ENCODE data around the gene PEX3. TPM values are rescaled to one million over a fixed set of nuclear protein-coding genes. Genes with fewer than 3 reads are reported as not detected.

PEX3 gene
- total RNA-seq, 2 donors from 2014 or later = 10.0 to 12.2 TPM

DNA sequence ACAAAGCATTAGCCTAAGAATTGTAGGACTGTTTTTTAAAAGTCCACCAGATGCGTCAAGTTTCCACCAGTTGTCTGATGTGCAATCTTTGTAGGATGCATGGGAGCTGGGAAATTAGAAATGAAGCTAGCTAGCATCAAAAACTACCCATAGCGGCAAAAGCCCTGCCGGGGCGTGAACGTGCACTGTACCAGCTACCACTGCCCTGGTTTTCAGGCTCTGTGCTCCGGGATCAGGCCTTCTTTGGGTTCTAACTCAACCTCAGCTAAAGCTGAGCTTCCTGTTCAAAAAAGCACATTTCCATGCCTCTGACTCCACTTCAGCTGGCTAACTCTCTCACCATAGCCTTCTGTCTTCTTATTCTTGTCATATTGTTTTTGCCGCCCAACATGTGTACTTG lies 87.8 kb downstream of the PEX3 start:
- H3K36me3 Mint-ChIP-seq (ENCODE audit: low read depth) = no peaks in the 10 kb centered on the region
- Histone ChIP-seq H3K36me3 (ENCODE audit: control insufficient read depth, insufficient read depth, low read length) (no peaks in the 10 kb centered on the region), H3K27ac (ENCODE audit: low read depth, low read length) (no peak overlapping the region), H3K9ac (ENCODE audit: extremely low read depth, low read length, poor library complexity, severe bottlenecking) (no peak overlapping the region), H3K9me3 (ENCODE audit: control insufficient read depth, low read length) (no peaks in the 10 kb centered on the region), H3K4me1 (ENCODE audit: control insufficient read depth, insufficient read depth, low read length) (peaks cover 18% of the 10 kb centered on the region), H3K4me3 (ENCODE audit: low read length) (peak overlapping the region; percentile 81), H3K27me3 (ENCODE audit: control insufficient read depth, insufficient read depth, low read length, poor library complexity, severe bottlenecking) (peaks cover 7% of the 10 kb centered on the region)
- H3K27ac Mint-ChIP-seq = no peak overlapping the region
- H3K27me3 Mint-ChIP-seq (ENCODE audit: insufficient read depth) = peaks cover 35% of the 10 kb centered on the region
- H3K4me3 Mint-ChIP-seq = peak overlapping the region; percentile 69
- no peaks in the 10 kb centered on the region for H3K9me3 Mint-ChIP-seq
- 94 to 99% methylated on average over 6 to 7 of the region's 7 CpGs for WGBS, 2 experiments (ENCODE audit: insufficient coverage in 1 of 2, insufficient read length in 1 of 2)
- TF ChIP-seq, protein P1, sequence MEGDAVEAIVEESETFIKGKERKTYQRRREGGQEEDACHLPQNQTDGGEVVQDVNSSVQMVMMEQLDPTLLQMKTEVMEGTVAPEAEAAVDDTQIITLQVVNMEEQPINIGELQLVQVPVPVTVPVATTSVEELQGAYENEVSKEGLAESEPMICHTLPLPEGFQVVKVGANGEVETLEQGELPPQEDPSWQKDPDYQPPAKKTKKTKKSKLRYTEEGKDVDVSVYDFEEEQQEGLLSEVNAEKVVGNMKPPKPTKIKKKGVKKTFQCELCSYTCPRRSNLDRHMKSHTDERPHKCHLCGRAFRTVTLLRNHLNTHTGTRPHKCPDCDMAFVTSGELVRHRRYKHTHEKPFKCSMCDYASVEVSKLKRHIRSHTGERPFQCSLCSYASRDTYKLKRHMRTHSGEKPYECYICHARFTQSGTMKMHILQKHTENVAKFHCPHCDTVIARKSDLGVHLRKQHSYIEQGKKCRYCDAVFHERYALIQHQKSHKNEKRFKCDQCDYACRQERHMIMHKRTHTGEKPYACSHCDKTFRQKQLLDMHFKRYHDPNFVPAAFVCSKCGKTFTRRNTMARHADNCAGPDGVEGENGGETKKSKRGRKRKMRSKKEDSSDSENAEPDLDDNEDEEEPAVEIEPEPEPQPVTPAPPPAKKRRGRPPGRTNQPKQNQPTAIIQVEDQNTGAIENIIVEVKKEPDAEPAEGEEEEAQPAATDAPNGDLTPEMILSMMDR (conservative IDR thresholded peaks at IDR 0.05) = no peak
- DNase-seq = no peak
- peaks cover 35% of the 10 kb centered on the region for H3K4me1 Mint-ChIP-seq

DNA sequence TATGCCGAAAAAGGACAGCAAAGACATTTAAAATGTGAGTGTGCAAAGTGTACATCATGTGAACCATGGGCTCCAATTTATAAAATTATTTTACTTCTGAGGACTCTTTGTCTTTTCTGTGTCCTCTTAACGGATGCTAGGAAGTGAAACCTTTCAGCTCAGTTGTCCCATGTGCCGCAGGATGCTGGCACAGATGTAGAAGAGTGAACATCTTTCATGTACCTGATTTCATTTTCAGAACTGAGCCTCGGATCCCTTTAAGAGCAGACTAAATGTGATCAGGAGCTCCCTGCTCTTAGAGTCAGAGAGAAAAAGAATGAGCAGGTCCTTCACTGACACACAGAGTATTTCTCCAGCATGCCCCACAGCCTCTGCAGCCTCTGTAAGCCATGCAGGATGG lies 88.5 kb downstream of the PEX3 start:
- Histone ChIP-seq H3K9ac (ENCODE audit: extremely low read depth, low read length, poor library complexity, severe bottlenecking) (no peak overlapping the region), H3K27ac (ENCODE audit: low read depth, low read length) (no peak overlapping the region), H3K27me3 (ENCODE audit: control insufficient read depth, insufficient read depth, low read length, poor library complexity, severe bottlenecking) (peaks cover 7% of the 10 kb centered on the region), H3K4me3 (ENCODE audit: low read length) (no peak overlapping the region), H3K36me3 (ENCODE audit: control insufficient read depth, insufficient read depth, low read length) (no peaks in the 10 kb centered on the region), H3K4me1 (ENCODE audit: control insufficient read depth, insufficient read depth, low read length) (peaks cover 24% of the 10 kb centered on the region), H3K9me3 (ENCODE audit: control insufficient read depth, low read length) (no peaks in the 10 kb centered on the region)
- H3K27ac Mint-ChIP-seq = no peak overlapping the region
- peaks cover 41% of the 10 kb centered on the region for H3K4me1 Mint-ChIP-seq
- no peak for DNase-seq
- H3K9me3 Mint-ChIP-seq = no peaks in the 10 kb centered on the region
- no peaks in the 10 kb centered on the region for H3K36me3 Mint-ChIP-seq (ENCODE audit: low read depth)
- H3K27me3 Mint-ChIP-seq (ENCODE audit: insufficient read depth) = peaks cover 35% of the 10 kb centered on the region
- WGBS, 2 experiments (ENCODE audit: insufficient coverage in 1 of 2, insufficient read length in 1 of 2) = 90% methylated on average over 4 of the region's 4 CpGs
- TF ChIP-seq, protein P1 (conservative IDR thresholded peaks at IDR 0.05) = no peak
- no peak overlapping the region for H3K4me3 Mint-ChIP-seq

DNA sequence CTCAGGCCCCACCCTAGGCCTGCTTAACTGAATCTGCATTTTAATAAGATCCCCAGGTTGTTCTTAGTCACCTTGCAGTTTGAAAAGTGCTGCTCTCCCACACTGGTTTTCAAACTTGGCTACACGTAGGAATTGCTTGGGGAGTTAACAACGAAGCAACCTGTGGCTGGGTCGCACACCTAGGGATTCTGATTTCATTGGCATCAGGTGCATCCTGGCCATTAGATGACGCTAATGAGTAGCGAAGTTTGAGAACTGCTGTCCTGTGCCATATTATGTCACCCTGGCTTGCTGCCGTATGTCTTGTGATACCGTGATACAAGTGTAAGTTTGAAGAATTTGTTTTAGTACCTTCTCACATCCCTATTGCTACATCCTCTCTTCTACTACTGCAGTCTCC lies 89.1 kb downstream of the PEX3 start:
- H3K36me3 Mint-ChIP-seq (ENCODE audit: low read depth) = no peaks in the 10 kb centered on the region
- H3K4me3 Mint-ChIP-seq = no peak overlapping the region
- peaks cover 46% of the 10 kb centered on the region for H3K4me1 Mint-ChIP-seq
- H3K9me3 ChIP-seq (ENCODE audit: control insufficient read depth, low read length) = no peaks in the 10 kb centered on the region
- TF ChIP-seq, protein P1 (conservative IDR thresholded peaks at IDR 0.05) = peak; percentile 67
- DNase-seq = peak; percentile 74
- peaks cover 35% of the 10 kb centered on the region for H3K27me3 Mint-ChIP-seq (ENCODE audit: insufficient read depth)
- no peaks in the 10 kb centered on the region for H3K36me3 ChIP-seq (ENCODE audit: control insufficient read depth, insufficient read depth, low read length)
- H3K9me3 Mint-ChIP-seq = no peaks in the 10 kb centered on the region
- 38 to 59% methylated on average over 4 to 7 of the region's 7 CpGs for whole genome bisulfite sequencing, 2 experiments (ENCODE audit: insufficient coverage in 1 of 2, insufficient read length in 1 of 2)
- H3K9ac ChIP-seq (ENCODE audit: extremely low read depth, low read length, poor library complexity, severe bottlenecking) = no peak overlapping the region
- H3K27ac ChIP-seq (ENCODE audit: low read depth, low read length) = no peak overlapping the region
- peaks cover 7% of the 10 kb centered on the region for H3K27me3 ChIP-seq (ENCODE audit: control insufficient read depth, insufficient read depth, low read length, poor library complexity, severe bottlenecking)
- peaks cover 24% of the 10 kb centered on the region for H3K4me1 ChIP-seq (ENCODE audit: control insufficient read depth, insufficient read depth, low read length)
- no peak overlapping the region for H3K4me3 ChIP-seq (ENCODE audit: low read length)
- H3K27ac Mint-ChIP-seq = no peak overlapping the region
